Endometrial microvascular endothelial cells (primary cell): ENCODE results near the gene TWF2. TPM values are rescaled to one million over a fixed set of nuclear protein-coding genes. Genes with fewer than 3 reads are reported as not detected.
"Not testable (repeated sequence)": the region's sequence is repeated elsewhere in the genome, so short reads cannot be mapped to it uniquely, and the experiment has no call there.

Source experiments
- in situ Hi-C: cut with HindIII; loops from 2 replicates; pipeline ENCODE4 v1.10.0; 2017; ENCODE audit warnings: low sequenced_read_pairs, low pct_unique_long_range_greater_than_20kb; ENCODE audit errors: inconsistent ontology term
- total RNA-seq: library from RNA; depleted of rRNA; stranded (reverse); fragments of >200 nt; gene quantifications from one replicate; pipeline ENCODE4 v1.2.3, GENCODE V29; 2015; ENCODE audit errors: inconsistent ontology term

TWF2 gene
- total RNA-seq = 185 TPM

GRCh38 chr3:52238761-52239701 lies at the start of gene TWF2:
TSS of gene TWF2 (minus strand) at chr3:52239158. CDS start at chr3:52239016, 142 bp downstream.
- in situ Hi-C loops = no loop called here

- in situ Hi-C loops = no loop called here
Observed at GRCh38 chr3:52288674-52289073, 49.7 kb upstream of the TWF2 start.

GRCh38 chr3:52286777-52287110 lies 47.8 kb upstream of the TWF2 start:
- in situ Hi-C loops = no loop called here

GRCh38 chr3:52284051-52284450 lies 45.1 kb upstream of the TWF2 start:
- in situ Hi-C loops = not testable (repeated sequence)

- in situ Hi-C loops = no loop called here
Observed at GRCh38 chr3:52283306-52283705, 44.3 kb upstream of the TWF2 start.

- in situ Hi-C loops = no loop called here
Observed at GRCh38 chr3:52281981-52282801, 43.2 kb upstream of the TWF2 start.

GRCh38 chr3:52280050-52280461 lies 41.1 kb upstream of the TWF2 start:
- in situ Hi-C loops = no loop called here

GRCh38 chr3:52279596-52279995 lies 40.6 kb upstream of the TWF2 start:
- in situ Hi-C loops = no loop called here

- in situ Hi-C loops = no loop called here
Observed at GRCh38 chr3:52278510-52279069, 39.6 kb upstream of the TWF2 start, which contains the start of gene WDR82. TSS of gene WDR82 (minus strand) at chr3:52278649. CDS start at chr3:52278361, 288 bp downstream.

GRCh38 chr3:52277972-52278509 lies 39.1 kb upstream of the TWF2 start:
- in situ Hi-C loops = no loop called here

- in situ Hi-C loops = no loop called here
Observed at GRCh38 chr3:52277071-52277964, 38.4 kb upstream of the TWF2 start.

GRCh38 chr3:52274781-52275180 lies 35.8 kb upstream of the TWF2 start:
- in situ Hi-C loops = not testable (repeated sequence)

GRCh38 chr3:52272831-52273230 lies 33.9 kb upstream of the TWF2 start:
- in situ Hi-C loops = no loop called here

GRCh38 chr3:52272172-52272571 lies 33.2 kb upstream of the TWF2 start:
- in situ Hi-C loops = not testable (repeated sequence)

GRCh38 chr3:52270252-52270754 lies 31.3 kb upstream of the TWF2 start:
- in situ Hi-C loops = no loop called here

GRCh38 chr3:52269776-52270175 lies 30.8 kb upstream of the TWF2 start:
- in situ Hi-C loops = no loop called here

- in situ Hi-C loops = no loop called here
Observed at GRCh38 chr3:52268036-52268435, 29.1 kb upstream of the TWF2 start.

- in situ Hi-C loops = no loop called here
Observed at GRCh38 chr3:52265387-52265786, 26.4 kb upstream of the TWF2 start.
